Effector memory CD8-positive, alpha-beta T cell (primary cell): ENCODE results near the gene PRPSAP2.

Experiments used
- ATAC-seq: fragments of 150-1000 bp; cut with Tn5 transposase; replicated peaks from 2 replicates; pipeline ENCODE4 v1.10.0; 2021; ENCODE audit warnings: mild to moderate bottlenecking, moderate library complexity
- DNase-seq, 3 experiments: peaks; one replicate each; pipeline ENCODE4 v3.0.0; 2021
- H3K27ac Mint-ChIP-seq, 2 donors: one replicate each; pipeline ENCODE4 v1.8.0; 2022; ENCODE audit warnings: mild to moderate bottlenecking in 2 of 2, mixed read lengths in 2 of 2, moderate library complexity in 2 of 2
- H3K27me3 Mint-ChIP-seq, 2 donors: one replicate each; pipeline ENCODE4 v1.8.0; 2022; ENCODE audit warnings: mixed read lengths in 2 of 2
- H3K36me3 Mint-ChIP-seq: one replicate; pipeline ENCODE4 v1.8.0; 2022; ENCODE audit warnings: mild to moderate bottlenecking, moderate library complexity, mixed read lengths; ENCODE audit not compliant: insufficient read depth
- H3K4me1 Mint-ChIP-seq, 2 donors: one replicate each; pipeline ENCODE4 v1.8.0; 2022; ENCODE audit warnings: low read depth in 2 of 2, mixed read lengths in 2 of 2
- H3K4me3 Mint-ChIP-seq, 2 donors: one replicate each; pipeline ENCODE4 v1.8.0; 2022; ENCODE audit warnings: mild to moderate bottlenecking in 2 of 2, mixed read lengths in 2 of 2, moderate library complexity in 2 of 2
- H3K9me3 Mint-ChIP-seq, 2 donors: one replicate each; pipeline ENCODE4 v1.8.0; 2022; ENCODE audit warnings: mixed read lengths in 2 of 2

Gene PRPSAP2

GRCh38 chr17:18964550-18964949 lies 106.6 kb downstream of the PRPSAP2 start:
- Mint-ChIP-seq H3K4me1 (peaks cover 4 to 7% of the 10 kb centered on the region in 2 donors), H3K4me3 (no peak overlapping the region)

GRCh38 chr17:18965530-18966236 lies 107.8 kb downstream of the PRPSAP2 start:
- peaks cover 3% of the 10 kb centered on the region for H3K36me3 Mint-ChIP-seq
- no peaks in the 10 kb centered on the region for H3K9me3 Mint-ChIP-seq
- no peak for DNase-seq
- no peak overlapping the region for H3K27ac Mint-ChIP-seq
- H3K4me1 Mint-ChIP-seq: peaks cover 3 to 8% of the 10 kb centered on the region in 2 donors
- H3K4me3 Mint-ChIP-seq: no peak overlapping the region
- no peak for ATAC-seq
- H3K27me3 Mint-ChIP-seq: no peaks in the 10 kb centered on the region

More at GRCh38 chr17:18964550-18964949, 106.6 kb downstream of the PRPSAP2 start:
- H3K27me3 Mint-ChIP-seq: no peaks in the 10 kb centered on the region
- H3K27ac Mint-ChIP-seq: no peak overlapping the region
- ATAC-seq: no peak
- H3K9me3 Mint-ChIP-seq: no peaks in the 10 kb centered on the region
- DNase-seq: no peak
- no peaks in the 10 kb centered on the region for H3K36me3 Mint-ChIP-seq

DNA sequence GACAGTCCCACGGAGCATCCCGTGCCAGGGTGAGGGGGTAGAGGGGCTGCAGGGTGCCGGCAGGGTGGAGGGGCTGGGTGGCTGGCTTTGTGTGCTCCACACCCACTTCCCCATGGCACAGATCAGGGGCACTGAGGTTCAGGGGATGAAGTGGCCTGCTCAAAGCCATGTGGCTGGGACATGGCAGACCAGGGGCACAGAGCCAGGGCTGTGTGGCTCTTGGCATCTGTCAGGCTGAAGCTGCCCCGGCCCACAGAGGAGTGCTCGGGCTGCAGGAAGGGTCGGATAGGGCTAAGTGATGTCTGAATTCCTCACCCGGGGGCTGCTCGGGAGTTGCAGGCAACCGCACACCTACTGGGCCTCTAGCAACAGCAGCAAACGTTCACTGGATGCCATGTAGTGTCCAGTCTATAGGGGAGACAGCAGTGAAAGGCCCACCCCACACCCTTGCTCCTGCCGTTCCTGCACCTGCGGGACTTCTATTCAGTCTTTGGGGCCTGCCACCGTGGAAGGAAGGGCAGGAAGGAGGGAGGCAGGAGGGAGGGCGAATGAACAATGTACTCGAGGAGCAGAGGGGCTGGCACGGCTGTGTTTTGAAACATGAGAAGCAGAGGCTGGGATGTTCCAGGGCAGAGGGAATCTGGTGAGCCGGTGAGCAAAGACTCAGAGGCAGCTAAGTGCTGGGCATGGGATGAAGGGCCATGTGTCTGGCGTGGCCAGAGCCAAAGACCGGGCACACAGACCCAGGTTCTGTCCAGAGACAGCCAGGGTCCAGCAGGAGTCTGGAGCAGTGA lies 109.1 kb downstream of the PRPSAP2 start:
- peaks cover 6% of the 10 kb centered on the region for H3K36me3 Mint-ChIP-seq
- no peak overlapping the region for H3K27ac Mint-ChIP-seq
- peaks cover 0 to 5% of the 10 kb centered on the region in 2 donors for H3K4me1 Mint-ChIP-seq
- no peak for ATAC-seq
- H3K4me3 Mint-ChIP-seq: no peak overlapping the region
- H3K27me3 Mint-ChIP-seq: no peaks in the 10 kb centered on the region
- H3K9me3 Mint-ChIP-seq: no peaks in the 10 kb centered on the region
- DNase-seq: no peak

- no peaks in the 10 kb centered on the region for H3K27me3 Mint-ChIP-seq
- H3K9me3 Mint-ChIP-seq: no peaks in the 10 kb centered on the region
- H3K4me3 Mint-ChIP-seq: no peak overlapping the region
- peaks cover 6% of the 10 kb centered on the region for H3K36me3 Mint-ChIP-seq
- DNase-seq (no peak), ATAC-seq (no peak)
- no peak overlapping the region for H3K27ac Mint-ChIP-seq
- H3K4me1 Mint-ChIP-seq: peaks cover 0 to 5% of the 10 kb centered on the region in 2 donors
Measured at GRCh38 chr17:18967916-18968315, 110.0 kb downstream of the PRPSAP2 start.

GRCh38 chr17:18968345-18968744 lies 110.4 kb downstream of the PRPSAP2 start:
- no peak overlapping the region for H3K27ac Mint-ChIP-seq
- no peaks in the 10 kb centered on the region for H3K27me3 Mint-ChIP-seq
- no peak for ATAC-seq
- no peak for DNase-seq
- no peak overlapping the region for H3K4me3 Mint-ChIP-seq
- H3K9me3 Mint-ChIP-seq: no peaks in the 10 kb centered on the region
- peaks cover 0 to 5% of the 10 kb centered on the region in 2 donors for H3K4me1 Mint-ChIP-seq
- peaks cover 6% of the 10 kb centered on the region for H3K36me3 Mint-ChIP-seq

- peaks cover 0 to 5% of the 10 kb centered on the region in 2 donors for H3K4me1 Mint-ChIP-seq
- DNase-seq (no peak), ATAC-seq (no peak)
Measured at GRCh38 chr17:18968945-18969887, 111.3 kb downstream of the PRPSAP2 start.

DNA sequence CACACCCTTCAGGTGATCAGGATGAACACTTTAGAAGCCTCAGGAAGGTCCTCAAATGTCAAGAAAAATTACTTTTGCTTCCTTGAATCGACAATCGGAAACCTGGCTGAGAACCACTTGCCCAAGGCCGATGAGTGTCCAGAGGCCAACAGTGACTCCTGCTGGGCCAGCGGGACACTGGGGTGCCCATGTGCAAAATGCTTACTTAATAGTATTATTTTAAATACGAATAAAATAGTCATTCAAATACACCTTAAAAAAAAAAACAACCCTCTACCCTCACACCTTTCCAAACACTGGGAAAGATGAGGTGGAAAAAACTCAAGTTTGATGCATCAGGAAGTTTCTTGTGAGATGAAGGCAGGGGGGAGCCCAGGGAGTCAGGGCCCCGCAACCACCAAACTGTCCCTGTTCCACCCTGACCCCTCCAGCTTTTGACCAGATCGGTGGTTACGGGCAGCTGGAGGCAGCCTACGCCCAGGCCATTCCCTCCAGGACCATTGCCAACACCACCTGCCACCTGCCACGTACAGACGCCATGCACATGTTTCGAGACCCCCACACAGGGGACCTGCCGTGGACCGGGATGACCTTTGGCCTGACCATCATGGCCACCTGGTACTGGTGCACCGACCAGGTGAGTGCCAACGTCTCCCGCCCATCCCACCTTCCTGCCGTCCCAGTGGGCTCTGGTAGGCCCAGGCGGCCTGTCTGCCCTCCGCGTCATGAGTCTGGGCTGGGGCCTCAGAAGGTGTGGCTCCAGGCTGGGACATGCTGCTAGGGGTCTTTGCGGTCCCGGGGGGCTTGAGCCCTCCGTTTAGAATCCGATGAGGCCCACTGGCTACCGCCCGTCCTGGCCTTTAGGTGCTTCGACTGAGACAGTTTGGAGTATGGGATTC lies 112.9 kb downstream of the PRPSAP2 start:
- H3K9me3 Mint-ChIP-seq: no peaks in the 10 kb centered on the region
- H3K4me3 Mint-ChIP-seq: no peak overlapping the region
- H3K4me1 Mint-ChIP-seq: peaks cover 0 to 5% of the 10 kb centered on the region in 2 donors
- H3K36me3 Mint-ChIP-seq: peaks cover 8% of the 10 kb centered on the region
- DNase-seq: no peak
- H3K27me3 Mint-ChIP-seq: no peaks in the 10 kb centered on the region
- ATAC-seq: no peak
- no peak overlapping the region for H3K27ac Mint-ChIP-seq

More at GRCh38 chr17:18968945-18969887, 111.3 kb downstream of the PRPSAP2 start:
- no peaks in the 10 kb centered on the region for H3K9me3 Mint-ChIP-seq
- H3K27me3 Mint-ChIP-seq: no peaks in the 10 kb centered on the region
- peaks cover 6% of the 10 kb centered on the region for H3K36me3 Mint-ChIP-seq
- no peak overlapping the region for H3K4me3 Mint-ChIP-seq
- peak overlapping the region in 1 of 2 donors; percentile 26 for H3K27ac Mint-ChIP-seq

GRCh38 chr17:18971801-18972200 lies 113.9 kb downstream of the PRPSAP2 start:
- ATAC-seq (no peak), DNase-seq (no peak)
- Mint-ChIP-seq H3K36me3 (peaks cover 11% of the 10 kb centered on the region), H3K9me3 (no peaks in the 10 kb centered on the region), H3K27me3 (no peaks in the 10 kb centered on the region), H3K4me3 (no peak overlapping the region), H3K4me1 (peaks cover 0 to 5% of the 10 kb centered on the region in 2 donors), H3K27ac (no peak overlapping the region)

GRCh38 chr17:18974407-18975149 lies 116.6 kb downstream of the PRPSAP2 start:
- no peak for DNase-seq
- no peaks in the 10 kb centered on the region for H3K9me3 Mint-ChIP-seq
- no peak overlapping the region for H3K4me3 Mint-ChIP-seq
- no peak overlapping the region for H3K27ac Mint-ChIP-seq
- peaks cover 0 to 4% of the 10 kb centered on the region in 2 donors for H3K4me1 Mint-ChIP-seq
- H3K27me3 Mint-ChIP-seq: no peaks in the 10 kb centered on the region
- ATAC-seq: no peak
- H3K36me3 Mint-ChIP-seq: peaks cover 17% of the 10 kb centered on the region

DNA sequence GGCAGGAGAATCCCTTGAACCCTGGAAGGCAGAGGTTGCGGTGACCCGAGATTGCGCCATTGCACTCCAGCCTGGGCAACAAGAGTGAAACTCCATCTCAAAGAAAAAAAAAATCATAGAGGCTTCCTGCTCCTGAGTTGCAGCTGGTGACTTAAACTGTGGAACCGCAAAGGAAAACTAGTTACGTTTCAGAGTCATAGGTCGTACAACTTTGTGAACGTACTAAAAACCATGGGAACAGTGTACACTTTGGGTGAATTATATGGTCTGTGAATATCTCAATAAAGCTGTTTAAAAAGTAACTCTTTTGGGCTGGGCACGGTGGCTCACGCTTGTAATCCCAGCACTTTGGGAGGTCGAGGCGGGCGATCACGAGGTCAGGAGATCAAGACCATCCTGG lies 117.7 kb downstream of the PRPSAP2 start:
- ATAC-seq (no peak), DNase-seq (no peak)
- no peak overlapping the region for H3K4me3 Mint-ChIP-seq
- H3K36me3 Mint-ChIP-seq: peaks cover 15% of the 10 kb centered on the region
- no peaks in the 10 kb centered on the region for H3K27me3 Mint-ChIP-seq
- H3K9me3 Mint-ChIP-seq: no peaks in the 10 kb centered on the region
- H3K27ac Mint-ChIP-seq: no peak overlapping the region
- peaks cover 0 to 2% of the 10 kb centered on the region in 2 donors for H3K4me1 Mint-ChIP-seq

DNA sequence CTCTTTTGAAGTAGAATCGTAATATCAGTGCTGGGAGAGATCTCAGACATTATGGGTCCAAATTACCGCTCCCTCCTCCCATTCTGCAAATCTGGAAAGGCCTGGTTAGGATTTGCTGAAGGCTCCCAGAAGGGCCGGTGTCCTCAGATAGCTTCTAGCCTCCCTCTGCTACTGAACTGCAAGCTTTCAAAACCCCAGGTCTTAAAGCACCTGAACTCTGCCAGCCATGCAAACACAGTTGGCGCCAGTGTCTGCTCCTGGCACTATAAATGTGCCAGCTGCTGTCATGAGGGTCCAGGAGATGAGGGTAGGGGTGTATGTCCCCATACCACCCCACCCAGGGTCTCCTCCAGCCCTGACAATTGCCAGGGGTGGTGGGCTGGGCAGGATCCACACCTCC lies 118.3 kb downstream of the PRPSAP2 start:
- Mint-ChIP-seq H3K27me3 (no peaks in the 10 kb centered on the region), H3K4me1 (peaks cover 0 to 2% of the 10 kb centered on the region in 2 donors), H3K4me3 (no peak overlapping the region), H3K36me3 (peaks cover 15% of the 10 kb centered on the region), H3K27ac (no peak overlapping the region), H3K9me3 (no peaks in the 10 kb centered on the region)
- no peak for DNase-seq
- ATAC-seq: no peak

DNA sequence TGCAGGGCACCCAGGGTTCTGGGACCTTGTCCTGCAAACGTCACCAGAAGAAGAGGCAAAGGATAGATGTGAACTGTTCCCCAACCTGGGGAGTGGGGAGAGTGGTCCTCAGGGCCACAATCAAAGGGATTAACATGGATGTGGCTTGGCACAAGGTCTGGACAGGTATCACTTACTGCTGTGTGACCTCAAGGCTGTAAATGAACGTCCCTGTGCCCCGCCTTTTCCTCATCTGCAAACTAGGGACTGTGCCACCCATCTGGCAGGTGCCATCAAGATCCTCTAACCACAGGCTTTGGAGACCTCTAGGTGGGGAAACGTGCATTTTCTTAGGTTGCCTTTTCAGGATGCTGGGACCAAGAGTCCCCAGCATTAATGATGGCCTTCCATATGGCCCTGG lies 119.1 kb downstream of the PRPSAP2 start:
- Mint-ChIP-seq H3K4me1 (peaks cover 0 to 2% of the 10 kb centered on the region in 2 donors), H3K4me3 (no peak overlapping the region), H3K27ac (no peak overlapping the region), H3K9me3 (no peaks in the 10 kb centered on the region), H3K36me3 (peaks cover 11% of the 10 kb centered on the region), H3K27me3 (no peaks in the 10 kb centered on the region)
- DNase-seq (no peak), ATAC-seq (no peak)
